HEK293T (cell line): Measurements from ENCODE around the gene C11orf24.

Experiments
- BHLHE40 ChIP-seq: fragments of 450-650 bp; IDR thresholded peaks from 2 replicates; pipeline ENCODE4 v1.6.1; 2016; ENCODE audit warnings: mild to moderate bottlenecking, moderate library complexity, borderline replicate concordance
- CTBP1 ChIP-seq: fragments of 450-650 bp; IDR thresholded peaks from 2 replicates; pipeline ENCODE4 v1.6.1; 2016; ENCODE audit warnings: borderline replicate concordance
- ELF4 ChIP-seq: fragments of 450-650 bp; IDR thresholded peaks from 2 replicates; pipeline ENCODE4 v1.6.1; 2017; ENCODE audit warnings: antibody characterized with exemption
- FOXA1 ChIP-seq: fragments of 450-650 bp; IDR thresholded peaks from 2 replicates; pipeline ENCODE4 v1.6.1; 2016; ENCODE audit warnings: mild to moderate bottlenecking
- FOXM1 ChIP-seq: fragments of 450-650 bp; IDR thresholded peaks from 2 replicates; pipeline ENCODE4 v1.6.1; 2017; ENCODE audit warnings: mild to moderate bottlenecking, borderline replicate concordance
- HDGF ChIP-seq: fragments of 450-650 bp; IDR thresholded peaks from 2 replicates; pipeline ENCODE4 v1.6.1; 2017; ENCODE audit warnings: antibody characterized with exemption, borderline replicate concordance
- LEF1 ChIP-seq: fragments of 450-650 bp; IDR thresholded peaks from 2 replicates; pipeline ENCODE4 v1.6.1; 2017; ENCODE audit warnings: mild to moderate bottlenecking, borderline replicate concordance
- SP1 ChIP-seq: fragments of 450-650 bp; IDR thresholded peaks from 2 replicates; pipeline ENCODE4 v1.6.1; 2017
- SUZ12 ChIP-seq: fragments of 450-650 bp; IDR thresholded peaks from 2 replicates; pipeline ENCODE4 v1.6.1; 2016; ENCODE audit warnings: mild to moderate bottlenecking
- TARDBP ChIP-seq: fragments of 450-650 bp; IDR thresholded peaks from 2 replicates; pipeline ENCODE4 v1.6.1; 2016
- ZNF384 ChIP-seq: fragments of 450-650 bp; IDR thresholded peaks from 2 replicates; pipeline ENCODE4 v1.6.1; 2016
- TF ChIP-seq, protein P1 (sequence below): fragments of 450-650 bp; IDR thresholded peaks from 2 replicates; pipeline ENCODE4 v1.6.1; 2016

DNA sequence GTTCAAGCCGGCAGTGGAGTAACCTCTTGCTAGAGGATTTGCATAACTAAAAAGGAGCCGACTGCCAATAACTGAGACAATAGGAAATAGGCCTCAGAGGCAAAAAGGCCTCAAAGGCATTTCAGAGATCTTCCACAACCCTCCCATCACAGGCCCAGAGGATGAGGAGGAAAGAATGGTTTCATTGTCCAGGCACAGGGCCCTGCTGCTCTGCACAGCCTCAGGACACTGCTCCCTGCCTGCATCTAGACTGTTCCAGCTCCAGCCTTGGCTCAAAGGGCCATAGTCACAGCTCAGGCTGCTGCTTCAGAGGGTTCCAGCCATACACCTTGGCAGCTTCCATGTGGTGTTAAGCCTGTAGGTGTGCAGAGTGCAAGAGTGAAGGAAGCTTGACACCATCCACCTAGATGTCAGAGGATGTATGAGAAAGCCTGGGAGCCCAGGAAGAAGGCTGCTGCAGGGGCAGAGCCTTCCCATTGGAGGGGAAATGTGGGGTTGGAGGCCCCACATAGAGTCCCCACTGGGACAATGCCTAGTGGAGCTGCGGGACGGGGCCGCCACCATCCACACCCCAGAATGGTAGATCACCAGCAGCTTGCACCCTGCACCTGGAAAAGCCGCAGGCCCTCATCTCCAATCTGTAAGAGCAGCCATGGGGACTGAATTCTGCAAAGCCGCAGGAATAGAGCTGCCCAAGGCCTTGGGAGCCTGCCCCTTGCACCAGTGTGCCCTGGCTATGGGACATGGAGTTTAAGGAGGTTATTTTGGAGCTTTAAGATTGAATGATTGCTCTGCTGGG lies 32.4 kb upstream of the C11orf24 start:
- TF ChIP-seq SP1 (no peak), ZNF384 (no peak), LEF1 (no peak), FOXM1 (no peak), BHLHE40 (no peak), SUZ12 (no peak), ELF4 (no peak), TARDBP (no peak), HDGF (no peak), CTBP1 (no peak), FOXA1 (no peak)
- TF ChIP-seq, protein P1, sequence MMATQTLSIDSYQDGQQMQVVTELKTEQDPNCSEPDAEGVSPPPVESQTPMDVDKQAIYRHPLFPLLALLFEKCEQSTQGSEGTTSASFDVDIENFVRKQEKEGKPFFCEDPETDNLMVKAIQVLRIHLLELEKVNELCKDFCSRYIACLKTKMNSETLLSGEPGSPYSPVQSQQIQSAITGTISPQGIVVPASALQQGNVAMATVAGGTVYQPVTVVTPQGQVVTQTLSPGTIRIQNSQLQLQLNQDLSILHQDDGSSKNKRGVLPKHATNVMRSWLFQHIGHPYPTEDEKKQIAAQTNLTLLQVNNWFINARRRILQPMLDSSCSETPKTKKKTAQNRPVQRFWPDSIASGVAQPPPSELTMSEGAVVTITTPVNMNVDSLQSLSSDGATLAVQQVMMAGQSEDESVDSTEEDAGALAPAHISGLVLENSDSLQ = no peak
